ENCODE data around the gene TMEM151A. TPM values are rescaled to one million over a fixed set of nuclear protein-coding genes. Genes with fewer than 3 reads are reported as not detected.

Gene TMEM151A
- total RNA-seq, 1 experiment from 2014 or later, result 1.5 TPM

DNA sequence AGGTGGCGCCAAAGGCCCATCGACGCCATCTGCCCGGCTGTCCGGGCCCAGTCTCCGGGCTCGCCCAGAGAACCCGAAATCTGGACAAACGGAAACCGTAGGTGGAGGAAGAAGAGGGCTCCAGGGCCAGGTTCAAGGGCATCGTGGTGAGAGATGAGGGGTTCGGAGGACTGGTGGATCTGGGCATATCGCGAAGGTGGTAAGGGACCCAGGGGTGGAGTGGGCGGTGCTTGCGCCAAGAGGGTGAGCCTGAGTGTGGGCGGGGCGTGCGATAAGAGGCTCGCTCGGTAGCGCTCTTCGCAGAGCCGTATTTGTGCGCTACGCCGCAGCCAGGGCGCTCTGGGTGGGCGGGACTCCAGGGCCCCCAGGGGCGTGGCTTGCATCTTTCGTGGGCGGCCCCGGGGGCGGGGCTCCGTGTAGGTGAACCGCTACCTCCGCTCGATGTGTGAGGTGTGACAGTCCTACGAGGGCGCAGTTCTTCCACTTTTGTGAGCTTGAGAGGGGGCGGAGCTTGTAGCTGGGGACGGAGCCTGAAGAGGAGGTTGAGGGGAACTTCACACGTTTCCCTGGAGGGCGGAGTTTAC lies 20.4 kb downstream of the TMEM151A start:
- no TSS peak for BruUV-seq (replicated peaks)
- TF ChIP-seq EZH2 (IDR thresholded peaks at IDR 0.05; ENCODE audit: borderline replicate concordance, low read depth, low read length, poor library complexity, severe bottlenecking) (no peak), CTCF (conservative IDR thresholded peaks at IDR 0.05; ENCODE audit: low read depth, low read length) (peak; percentile 98)
- intact Hi-C loops (cut with micrococcal nuclease; ENCODE audit: unreplicated experiment), result loop anchor here (1.0 to 5.0 kb wide), 3 partner anchors 16 to 75 kb away; partner anchors contain the start of gene BRMS1
- no peaks in the 10 kb centered on the region for H3K27me3 ChIP-seq (replicated peaks; ENCODE audit: insufficient read depth, low read depth, low read length, poor library complexity)
- POLR2A ChIA-PET (ENCODE audit: low non-redundant PET), result interaction anchor here (0.8 to 1.0 kb wide), 4 partner anchors 15 to 155 kb away, joined by 3 to 5 read pairs (median 3); partner anchors contain the start of genes PELI3 and YIF1A
- H3K36me3 ChIP-seq (ENCODE audit: insufficient read depth, low read length, poor library complexity, severe bottlenecking), result no peaks in the 10 kb centered on the region
- peak overlapping the region; percentile 90 for H3K27ac ChIP-seq (ENCODE audit: low read depth, low read length, poor library complexity, severe bottlenecking)
- no peaks in the 10 kb centered on the region for H3K9me3 ChIP-seq (ENCODE audit: low read depth, low read length, poor library complexity, severe bottlenecking)
- DNase-seq (ENCODE audit: low spot score), result peak; percentile 98
- H3K4me1 ChIP-seq (ENCODE audit: insufficient read depth, low read length, poor library complexity, severe bottlenecking), result peaks cover 48% of the 10 kb centered on the region
- CTCF ChIA-PET, result interaction anchor here (0.6 to 2.6 kb wide), 17 partner anchors 10 to 289 kb away, joined by 3 to 17 read pairs (median 5); partner anchors contain the start of genes MRPL11 and YIF1A
- peak overlapping the region; percentile 55 for H3K4me3 ChIP-seq (ENCODE audit: low read depth, low read length, poor library complexity, severe bottlenecking)

- CTCF ChIA-PET, result interaction anchor here (0.6 to 2.6 kb wide), 14 partner anchors 9 to 290 kb away, joined by 3 to 17 read pairs (median 4); partner anchors contain the start of genes MRPL11 and YIF1A
- Histone ChIP-seq H3K27ac (ENCODE audit: low read depth, low read length, poor library complexity, severe bottlenecking) (peak overlapping the region; percentile 100), H3K4me3 (ENCODE audit: low read depth, low read length, poor library complexity, severe bottlenecking) (peak overlapping the region; percentile 57), H3K27me3 (replicated peaks; ENCODE audit: insufficient read depth, low read depth, low read length, poor library complexity) (no peaks in the 10 kb centered on the region), H3K36me3 (ENCODE audit: insufficient read depth, low read length, poor library complexity, severe bottlenecking) (no peaks in the 10 kb centered on the region), H3K9me3 (ENCODE audit: low read depth, low read length, poor library complexity, severe bottlenecking) (no peaks in the 10 kb centered on the region), H3K4me1 (ENCODE audit: insufficient read depth, low read length, poor library complexity, severe bottlenecking) (peaks cover 54% of the 10 kb centered on the region)
- peak; percentile 100 for DNase-seq (ENCODE audit: low spot score)
- BruUV-seq (replicated peaks), result no TSS peak
- POLR2A ChIA-PET (ENCODE audit: low non-redundant PET), result interaction anchor here (0.6 to 1.1 kb wide), 6 partner anchors 14 to 303 kb away, joined by 3 to 5 read pairs (median 3); partner anchors contain the start of genes PELI3 and YIF1A
- intact Hi-C loops (cut with micrococcal nuclease; ENCODE audit: unreplicated experiment), result loop anchor here (1.0 to 5.0 kb wide), 3 partner anchors 16 to 75 kb away; partner anchors contain the start of gene BRMS1
- no peak for TF ChIP-seq EZH2 (IDR thresholded peaks at IDR 0.05; ENCODE audit: borderline replicate concordance, low read depth, low read length, poor library complexity, severe bottlenecking)
- no peak for TF ChIP-seq CTCF (conservative IDR thresholded peaks at IDR 0.05; ENCODE audit: low read depth, low read length)
These were observed 21.0 kb downstream of the TMEM151A start for GRCh38 chr11:66312549-66313320.

Data from A673 (cell line).